ENCODE results near the gene CCDC134.
A peak's percentile ranks its signal among the peaks of the same experiment; 100 is the strongest.

The CCDC134 gene

DNA sequence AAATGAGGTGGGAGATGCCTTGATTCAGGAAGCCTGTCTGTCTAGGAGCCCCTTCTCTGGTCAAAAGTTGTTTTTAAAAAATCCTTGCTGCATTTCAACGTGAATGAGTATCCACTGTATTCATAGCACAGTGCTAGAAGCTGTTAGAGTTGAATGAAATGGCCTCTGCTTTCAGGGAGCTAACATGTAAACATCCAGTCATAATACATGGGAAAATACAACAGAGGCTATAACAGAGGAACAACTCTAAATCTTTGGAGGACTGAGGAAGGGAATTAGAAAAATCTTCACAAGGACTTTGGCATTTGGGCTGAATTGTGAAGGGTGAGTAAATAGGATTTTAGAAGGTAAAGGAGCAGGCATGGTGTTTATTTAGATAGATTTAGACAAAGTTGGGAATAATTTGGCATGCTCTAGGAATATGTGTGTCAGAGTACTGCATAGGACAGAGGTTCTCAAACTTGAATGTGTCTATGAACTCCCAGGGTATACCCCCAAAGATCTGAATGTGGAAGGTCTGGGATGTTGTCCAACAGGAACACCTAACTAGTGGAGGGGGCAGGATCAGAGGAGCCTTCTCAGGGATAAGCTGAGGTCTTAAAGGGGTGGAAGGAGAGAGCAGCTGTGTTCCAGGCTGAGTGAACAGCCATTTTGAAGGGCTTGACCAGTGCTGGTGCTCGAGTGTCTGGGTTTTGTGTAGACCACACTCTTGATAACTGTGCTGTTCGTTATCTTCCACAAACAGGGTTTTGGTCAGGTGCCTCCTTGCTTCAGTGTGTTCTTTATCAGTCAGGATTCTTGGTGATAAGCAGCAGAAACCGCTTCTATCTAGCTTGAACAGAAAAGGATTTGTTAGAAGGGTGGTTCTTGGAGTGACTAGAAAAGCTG is 45.1 kb downstream of the CCDC134 start:
- Histone ChIP-seq H3K4me3 (no peak overlapping the region), H3K27ac (no peak overlapping the region), H3K4me1 (peaks cover 0 to 51% (median 20%) of the 10 kb centered on the region in 4 donors), H3K36me3 (no peaks in the 10 kb centered on the region), H3K9me3 (no peaks in the 10 kb centered on the region), H3K27me3 (no peaks in the 10 kb centered on the region)
- intact Hi-C loops (cut with DNase I; ENCODE audit: low total_unique reads) = no loop called here
- no peak for DNase-seq
- TF ChIP-seq, protein P1, sequence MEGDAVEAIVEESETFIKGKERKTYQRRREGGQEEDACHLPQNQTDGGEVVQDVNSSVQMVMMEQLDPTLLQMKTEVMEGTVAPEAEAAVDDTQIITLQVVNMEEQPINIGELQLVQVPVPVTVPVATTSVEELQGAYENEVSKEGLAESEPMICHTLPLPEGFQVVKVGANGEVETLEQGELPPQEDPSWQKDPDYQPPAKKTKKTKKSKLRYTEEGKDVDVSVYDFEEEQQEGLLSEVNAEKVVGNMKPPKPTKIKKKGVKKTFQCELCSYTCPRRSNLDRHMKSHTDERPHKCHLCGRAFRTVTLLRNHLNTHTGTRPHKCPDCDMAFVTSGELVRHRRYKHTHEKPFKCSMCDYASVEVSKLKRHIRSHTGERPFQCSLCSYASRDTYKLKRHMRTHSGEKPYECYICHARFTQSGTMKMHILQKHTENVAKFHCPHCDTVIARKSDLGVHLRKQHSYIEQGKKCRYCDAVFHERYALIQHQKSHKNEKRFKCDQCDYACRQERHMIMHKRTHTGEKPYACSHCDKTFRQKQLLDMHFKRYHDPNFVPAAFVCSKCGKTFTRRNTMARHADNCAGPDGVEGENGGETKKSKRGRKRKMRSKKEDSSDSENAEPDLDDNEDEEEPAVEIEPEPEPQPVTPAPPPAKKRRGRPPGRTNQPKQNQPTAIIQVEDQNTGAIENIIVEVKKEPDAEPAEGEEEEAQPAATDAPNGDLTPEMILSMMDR (IDR thresholded peaks at IDR 0.05) = no peak

- H3K27me3 ChIP-seq = no peaks in the 10 kb centered on the region
- TF ChIP-seq, protein P1 (IDR thresholded peaks at IDR 0.05) = no peak
- H3K9me3 ChIP-seq = no peaks in the 10 kb centered on the region
- peaks cover 0 to 43% (median 12%) of the 10 kb centered on the region in 4 donors for H3K4me1 ChIP-seq
- H3K27ac ChIP-seq = no peak overlapping the region
- DNase-seq = no peak
- intact Hi-C loops (cut with DNase I; ENCODE audit: low total_unique reads) = no loop called here
- H3K4me3 ChIP-seq = no peak overlapping the region
- no peaks in the 10 kb centered on the region for H3K36me3 ChIP-seq
Measured at GRCh38 chr22:41846268-41846987, 45.9 kb downstream of the CCDC134 start.

- H3K4me1 ChIP-seq = peaks cover 0 to 34% (median 12%) of the 10 kb centered on the region in 4 donors
- no peaks in the 10 kb centered on the region for H3K27me3 ChIP-seq
- intact Hi-C loops (cut with DNase I; ENCODE audit: low total_unique reads) = no loop called here
- no peaks in the 10 kb centered on the region for H3K9me3 ChIP-seq
- H3K27ac ChIP-seq = no peak overlapping the region
- H3K4me3 ChIP-seq = no peak overlapping the region
- DNase-seq = no peak
- TF ChIP-seq, protein P1 (IDR thresholded peaks at IDR 0.05) = no peak
- no peaks in the 10 kb centered on the region for H3K36me3 ChIP-seq
Measured at GRCh38 chr22:41847300-41847699, 46.8 kb downstream of the CCDC134 start.

- no peaks in the 10 kb centered on the region for H3K36me3 ChIP-seq
- no peaks in the 10 kb centered on the region for H3K9me3 ChIP-seq
- H3K27ac ChIP-seq = no peak overlapping the region
- TF ChIP-seq, protein P1 (IDR thresholded peaks at IDR 0.05) = no peak
- H3K27me3 ChIP-seq = no peaks in the 10 kb centered on the region
- DNase-seq = peak; percentile 59 to 72
- no peak overlapping the region for H3K4me3 ChIP-seq
- intact Hi-C loops (cut with DNase I; ENCODE audit: low total_unique reads) = no loop called here
- H3K4me1 ChIP-seq = peaks cover 0 to 30% (median 10%) of the 10 kb centered on the region in 4 donors
Measured at GRCh38 chr22:41848468-41848867, 48.0 kb downstream of the CCDC134 start.

DNA sequence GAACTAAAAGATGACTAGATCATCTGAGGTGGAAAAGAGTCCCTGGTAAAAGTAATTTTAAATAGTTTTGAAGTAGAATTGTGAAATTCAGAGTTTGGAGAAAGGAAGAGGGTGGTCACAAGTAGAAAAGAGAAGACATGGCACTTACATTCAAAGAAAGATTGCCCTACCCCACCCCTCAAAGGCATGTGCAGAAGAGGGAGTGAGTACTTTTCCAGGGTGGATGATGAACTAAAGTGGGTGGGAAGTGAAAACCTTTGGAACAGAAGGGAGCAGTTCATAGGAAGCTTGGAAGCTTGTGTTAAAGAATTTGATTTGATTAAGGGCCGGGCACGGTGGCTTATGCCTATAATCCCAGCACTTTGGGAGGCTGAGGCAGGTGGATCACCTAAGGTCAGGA is 56.0 kb downstream of the CCDC134 start:
- Histone ChIP-seq H3K4me1 (peaks cover 0 to 4% (median 2%) of the 10 kb centered on the region in 4 donors), H3K4me3 (no peak overlapping the region), H3K9me3 (no peaks in the 10 kb centered on the region), H3K27ac (no peak overlapping the region), H3K27me3 (no peaks in the 10 kb centered on the region), H3K36me3 (no peaks in the 10 kb centered on the region)
- DNase-seq = no peak
- TF ChIP-seq, protein P1 (IDR thresholded peaks at IDR 0.05) = no peak
- intact Hi-C loops (cut with DNase I; ENCODE audit: low total_unique reads) = no loop called here

Measured in tibial artery (tissue), 4 donors.